ENCODE results near the gene ALMS1.

DNA sequence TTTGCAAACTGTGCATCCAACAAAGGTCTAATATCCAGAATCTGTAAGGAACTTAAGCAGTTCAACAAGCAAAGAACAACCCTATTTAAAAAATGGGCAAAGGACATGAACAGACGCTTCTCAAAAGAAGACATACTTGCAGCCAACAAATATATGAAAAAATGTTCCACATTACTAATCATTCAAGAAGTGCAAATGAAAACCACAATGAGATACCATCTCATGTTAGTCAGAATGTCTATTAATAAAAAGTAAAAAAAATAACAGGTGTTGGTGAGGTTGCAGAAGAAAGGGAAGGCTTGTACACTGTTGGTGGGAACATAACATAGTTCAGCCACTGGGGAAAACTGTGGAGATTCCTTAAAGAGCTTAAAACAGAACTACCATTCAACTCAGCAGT is 130.4 kb downstream of the ALMS1 start:
- TF ChIP-seq, protein P1, sequence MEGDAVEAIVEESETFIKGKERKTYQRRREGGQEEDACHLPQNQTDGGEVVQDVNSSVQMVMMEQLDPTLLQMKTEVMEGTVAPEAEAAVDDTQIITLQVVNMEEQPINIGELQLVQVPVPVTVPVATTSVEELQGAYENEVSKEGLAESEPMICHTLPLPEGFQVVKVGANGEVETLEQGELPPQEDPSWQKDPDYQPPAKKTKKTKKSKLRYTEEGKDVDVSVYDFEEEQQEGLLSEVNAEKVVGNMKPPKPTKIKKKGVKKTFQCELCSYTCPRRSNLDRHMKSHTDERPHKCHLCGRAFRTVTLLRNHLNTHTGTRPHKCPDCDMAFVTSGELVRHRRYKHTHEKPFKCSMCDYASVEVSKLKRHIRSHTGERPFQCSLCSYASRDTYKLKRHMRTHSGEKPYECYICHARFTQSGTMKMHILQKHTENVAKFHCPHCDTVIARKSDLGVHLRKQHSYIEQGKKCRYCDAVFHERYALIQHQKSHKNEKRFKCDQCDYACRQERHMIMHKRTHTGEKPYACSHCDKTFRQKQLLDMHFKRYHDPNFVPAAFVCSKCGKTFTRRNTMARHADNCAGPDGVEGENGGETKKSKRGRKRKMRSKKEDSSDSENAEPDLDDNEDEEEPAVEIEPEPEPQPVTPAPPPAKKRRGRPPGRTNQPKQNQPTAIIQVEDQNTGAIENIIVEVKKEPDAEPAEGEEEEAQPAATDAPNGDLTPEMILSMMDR (IDR thresholded peaks at IDR 0.05; ENCODE audit: extremely low read depth in 1 of 2, insufficient read depth in 1 of 2, low read depth in 1 of 2, low read length in 2 of 2), result no peak
- TF ChIP-seq EZH2 (IDR thresholded peaks at IDR 0.05; ENCODE audit: borderline replicate concordance, low read depth, low read length, severe bottlenecking), result no peak
- TF ChIP-seq POLR2AphosphoS5 (IDR thresholded peaks at IDR 0.05; ENCODE audit: insufficient read depth, low read depth, low read length), result no peak
- no peak for TF ChIP-seq FOS (IDR thresholded peaks at IDR 0.05; ENCODE audit: borderline replicate concordance, insufficient read depth, low read length)
